SK-N-SH (cell line): Measurements from ENCODE around the gene PTPRN. TPM values are rescaled to one million over a fixed set of nuclear protein-coding genes. Genes with fewer than 3 reads are reported as not detected.
A peak's percentile ranks its signal among the peaks of the same experiment; 100 is the strongest.

Source experiments
- CHD2 ChIP-seq: fragments of 150-350 bp; IDR thresholded peaks from 2 replicates; pipeline ENCODE4 v1.6.1; 2018; ENCODE audit warnings: low read length; ENCODE audit not compliant: partially characterized antibody
- CTCF ChIP-seq: fragments of 200-600 bp; sonication (generic); IDR thresholded peaks from 2 replicates; pipeline ENCODE4 v1.6.1; 2017; ENCODE audit warnings: antibody characterized with exemption, mild to moderate bottlenecking, moderate library complexity
- EP300 ChIP-seq, 2 experiments: IDR thresholded peaks; 2 replicates each; pipeline versions ENCODE4 v1.4.0 to v1.6.1; 2012; ENCODE audit warnings: borderline replicate concordance in 1 of 2, low read depth in 1 of 2, low read length in 1 of 2
- EZH2phosphoT487 ChIP-seq: fragments of 200-600 bp; sonication (generic); IDR thresholded peaks from 2 replicates; pipeline ENCODE4 v1.6.1; 2017; ENCODE audit warnings: low read depth, mixed run types, mild to moderate bottlenecking, antibody characterized with exemption, moderate library complexity, borderline replicate concordance
- FOSL2 ChIP-seq: IDR thresholded peaks from 2 replicates; pipeline ENCODE4 v1.4.0; 2012; ENCODE audit warnings: low read depth, mild to moderate bottlenecking, moderate library complexity, borderline replicate concordance
- JUND ChIP-seq: IDR thresholded peaks from 2 replicates; pipeline ENCODE4 v1.4.0; 2012
- MAX ChIP-seq: IDR thresholded peaks from 2 replicates; pipeline ENCODE4 v1.4.0; 2012; ENCODE audit warnings: low read depth
- MEF2A ChIP-seq: IDR thresholded peaks from 2 replicates; pipeline ENCODE4 v1.4.0; 2012; ENCODE audit warnings: low read depth, borderline replicate concordance
- NFIC ChIP-seq: IDR thresholded peaks from 2 replicates; pipeline ENCODE4 v1.4.0; 2012; ENCODE audit warnings: borderline replicate concordance
- NRF1 ChIP-seq: IDR thresholded peaks from 2 replicates; pipeline ENCODE4 v1.6.1; 2012; ENCODE audit warnings: low read depth, mild to moderate bottlenecking, low read length
- RAD21 ChIP-seq: IDR thresholded peaks from 2 replicates; pipeline ENCODE4 v1.6.1; 2012; ENCODE audit warnings: mild to moderate bottlenecking, low read length
- RCOR1 ChIP-seq: fragments of 150-350 bp; IDR thresholded peaks from 2 replicates; pipeline ENCODE4 v1.6.1; 2017; ENCODE audit warnings: antibody characterized with exemption, low read length
- REST ChIP-seq: IDR thresholded peaks from 2 replicates; pipeline ENCODE4 v1.6.1; 2012; ENCODE audit warnings: mild to moderate bottlenecking, low read depth, low read length, moderate library complexity
- RFX5 ChIP-seq: IDR thresholded peaks from 2 replicates; pipeline ENCODE4 v1.6.1; 2012; ENCODE audit warnings: mild to moderate bottlenecking, improper control_type of control experiment, low read length
- SMC3 ChIP-seq: IDR thresholded peaks from 2 replicates; pipeline ENCODE4 v1.6.1; 2012; ENCODE audit warnings: low read depth, low read length, improper control_type of control experiment
- TAF1 ChIP-seq: IDR thresholded peaks from 2 replicates; pipeline ENCODE4 v1.6.1; 2012; ENCODE audit warnings: low read depth, mild to moderate bottlenecking, low read length, moderate library complexity, borderline replicate concordance
- TEAD4 ChIP-seq: IDR thresholded peaks from 2 replicates; pipeline ENCODE4 v1.4.0; 2012; ENCODE audit warnings: mild to moderate bottlenecking, borderline replicate concordance; ENCODE audit not compliant: insufficient read depth
- YY1 ChIP-seq: IDR thresholded peaks from 2 replicates; pipeline ENCODE4 v1.4.0; 2012; ENCODE audit warnings: low read depth, mild to moderate bottlenecking
- ZBTB33 ChIP-seq: IDR thresholded peaks from 2 replicates; pipeline ENCODE4 v1.4.0; 2012; ENCODE audit warnings: low read depth, borderline replicate concordance
- polyA plus RNA-seq, 3 experiments: library from polyadenylated mRNA; depleted of rRNA; stranded (reverse); fragments of >200 nt; gene quantifications; 2 replicates each; pipeline ENCODE4 v1.2.3, GENCODE V29; 2012

Gene PTPRN
- polyA plus RNA-seq, 1 of the 3 experiments (the other 2 are of a cell fraction), result 9.5 TPM

- TF ChIP-seq ZBTB33 (no peak), REST (peak; percentile 99), JUND (peak; percentile 77), MAX (peak; percentile 13; the same call in 1 of the 2 replicates), YY1 (no peak), TAF1 (no peak), RFX5 (no peak), CHD2 (peak; percentile 94), MEF2A (no peak), RAD21 (no peak), CTCF (0 out of 2 replicates have a peak, but pooled peaks have one; percentile 12), SMC3 (no peak), NFIC (no peak), EZH2phosphoT487 (no peak), TEAD4 (no peak), FOSL2 (peak; percentile 82), NRF1 (no peak), RCOR1 (no peak), EP300 (IDR thresholded peaks at IDR 0.05; ENCODE audit: borderline replicate concordance in 1 of 2, low read depth in 1 of 2, low read length in 1 of 2) (no peak; a peak in 1 of 4 replicates)
Measured at GRCh38 chr2:219308142-219309101, 779 bp downstream of the PTPRN start (continued).
